Measurements from ENCODE around the gene GLI1. TPM values are rescaled to one million over a fixed set of nuclear protein-coding genes. Genes with fewer than 3 reads are reported as not detected.

The GLI1 gene
- total RNA-seq, 1 experiment from 2014 or later = 22.4 TPM

GRCh38 chr12:57467915-57468314, 8.3 kb downstream of the GLI1 start:
- Histone ChIP-seq H3K27me3 (replicated peaks; ENCODE audit: insufficient read depth, low read depth, low read length, poor library complexity) (no peaks in the 10 kb centered on the region), H3K4me1 (ENCODE audit: insufficient read depth, low read length, poor library complexity, severe bottlenecking) (peaks cover under 1% of the 10 kb centered on the region), H3K9me3 (ENCODE audit: low read depth, low read length, poor library complexity, severe bottlenecking) (no peaks in the 10 kb centered on the region), H3K36me3 (ENCODE audit: insufficient read depth, low read length, poor library complexity, severe bottlenecking) (no peaks in the 10 kb centered on the region), H3K27ac (ENCODE audit: low read depth, low read length, poor library complexity, severe bottlenecking) (no peak overlapping the region), H3K4me3 (ENCODE audit: low read depth, low read length, poor library complexity, severe bottlenecking) (no peak overlapping the region)
- POLR2A ChIA-PET (ENCODE audit: low non-redundant PET) = no interaction called here
- no TSS peak for BruUV-seq (replicated peaks)
- TF ChIP-seq CTCF (conservative IDR thresholded peaks at IDR 0.05; ENCODE audit: low read depth, low read length) (no peak), EZH2 (IDR thresholded peaks at IDR 0.05; ENCODE audit: borderline replicate concordance, low read depth, low read length, poor library complexity, severe bottlenecking) (no peak)
- no peak for DNase-seq (ENCODE audit: low spot score)
- CTCF ChIA-PET = no interaction called here
- intact Hi-C loops (cut with micrococcal nuclease; ENCODE audit: unreplicated experiment) = no loop called here

DNA sequence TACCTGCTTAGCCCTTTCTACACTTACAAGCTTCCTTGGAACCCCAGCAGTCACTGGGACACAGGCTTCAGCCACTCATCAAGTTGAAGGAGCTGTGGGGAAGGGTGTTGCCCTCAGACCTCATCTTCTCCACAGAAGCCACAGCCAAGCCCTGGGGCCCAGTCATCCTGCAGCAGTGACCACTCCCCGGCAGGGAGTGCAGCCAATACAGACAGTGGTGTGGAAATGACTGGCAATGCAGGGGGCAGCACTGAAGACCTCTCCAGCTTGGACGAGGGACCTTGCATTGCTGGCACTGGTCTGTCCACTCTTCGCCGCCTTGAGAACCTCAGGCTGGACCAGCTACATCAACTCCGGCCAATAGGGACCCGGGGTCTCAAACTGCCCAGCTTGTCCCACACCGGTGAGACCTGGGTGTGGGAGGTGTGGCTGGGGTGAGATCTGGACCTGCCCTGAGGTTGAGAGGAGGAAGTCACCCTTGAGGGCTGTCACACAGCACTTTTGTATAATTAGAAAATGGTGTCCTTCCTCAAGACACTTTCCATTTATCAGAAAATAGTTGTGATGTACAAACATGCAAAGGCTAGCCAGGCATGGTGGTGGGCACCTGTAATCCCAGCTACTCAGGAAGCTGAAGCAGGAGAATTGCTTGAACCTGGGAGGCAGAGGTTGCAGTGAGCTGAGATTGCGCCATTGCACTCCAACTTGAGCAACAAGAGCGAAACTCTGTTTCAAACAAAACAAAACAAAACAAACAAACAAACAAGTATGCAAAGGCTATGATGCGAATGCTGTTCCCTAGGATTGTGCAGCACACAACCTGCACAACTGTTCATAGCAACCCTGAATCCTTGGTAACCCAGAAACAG, 9.9 kb downstream of the GLI1 start:
- no peaks in the 10 kb centered on the region for H3K9me3 ChIP-seq (ENCODE audit: low read depth, low read length, poor library complexity, severe bottlenecking)
- no peaks in the 10 kb centered on the region for H3K4me1 ChIP-seq (ENCODE audit: insufficient read depth, low read length, poor library complexity, severe bottlenecking)
- ChIA-PET CTCF (no interaction called here), POLR2A (ENCODE audit: low non-redundant PET) (interaction anchor here (0.7 kb wide), 1 partner anchor 210 kb away, joined by 3 read pairs; no protein-coding TSS in a partner anchor)
- H3K27me3 ChIP-seq (replicated peaks; ENCODE audit: insufficient read depth, low read depth, low read length, poor library complexity) = peaks cover 9% of the 10 kb centered on the region
- intact Hi-C loops (cut with micrococcal nuclease; ENCODE audit: unreplicated experiment) = no loop called here
- no peaks in the 10 kb centered on the region for H3K36me3 ChIP-seq (ENCODE audit: insufficient read depth, low read length, poor library complexity, severe bottlenecking)
- H3K27ac ChIP-seq (ENCODE audit: low read depth, low read length, poor library complexity, severe bottlenecking) = no peak overlapping the region
- no peak for DNase-seq (ENCODE audit: low spot score)
- no TSS peak for BruUV-seq (replicated peaks)
- TF ChIP-seq CTCF (conservative IDR thresholded peaks at IDR 0.05; ENCODE audit: low read depth, low read length) (no peak), EZH2 (IDR thresholded peaks at IDR 0.05; ENCODE audit: borderline replicate concordance, low read depth, low read length, poor library complexity, severe bottlenecking) (no peak)
- no peak overlapping the region for H3K4me3 ChIP-seq (ENCODE audit: low read depth, low read length, poor library complexity, severe bottlenecking)

DNA sequence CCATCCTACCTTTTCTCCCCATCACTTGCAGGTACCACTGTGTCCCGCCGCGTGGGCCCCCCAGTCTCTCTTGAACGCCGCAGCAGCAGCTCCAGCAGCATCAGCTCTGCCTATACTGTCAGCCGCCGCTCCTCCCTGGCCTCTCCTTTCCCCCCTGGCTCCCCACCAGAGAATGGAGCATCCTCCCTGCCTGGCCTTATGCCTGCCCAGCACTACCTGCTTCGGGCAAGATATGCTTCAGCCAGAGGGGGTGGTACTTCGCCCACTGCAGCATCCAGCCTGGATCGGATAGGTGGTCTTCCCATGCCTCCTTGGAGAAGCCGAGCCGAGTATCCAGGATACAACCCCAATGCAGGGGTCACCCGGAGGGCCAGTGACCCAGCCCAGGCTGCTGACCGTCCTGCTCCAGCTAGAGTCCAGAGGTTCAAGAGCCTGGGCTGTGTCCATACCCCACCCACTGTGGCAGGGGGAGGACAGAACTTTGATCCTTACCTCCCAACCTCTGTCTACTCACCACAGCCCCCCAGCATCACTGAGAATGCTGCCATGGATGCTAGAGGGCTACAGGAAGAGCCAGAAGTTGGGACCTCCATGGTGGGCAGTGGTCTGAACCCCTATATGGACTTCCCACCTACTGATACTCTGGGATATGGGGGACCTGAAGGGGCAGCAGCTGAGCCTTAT, 10.8 kb downstream of the GLI1 start:
- TF ChIP-seq CTCF (conservative IDR thresholded peaks at IDR 0.05; ENCODE audit: low read depth, low read length) (no peak), EZH2 (IDR thresholded peaks at IDR 0.05; ENCODE audit: borderline replicate concordance, low read depth, low read length, poor library complexity, severe bottlenecking) (no peak)
- Histone ChIP-seq H3K36me3 (ENCODE audit: insufficient read depth, low read length, poor library complexity, severe bottlenecking) (no peaks in the 10 kb centered on the region), H3K9me3 (ENCODE audit: low read depth, low read length, poor library complexity, severe bottlenecking) (no peaks in the 10 kb centered on the region), H3K27ac (ENCODE audit: low read depth, low read length, poor library complexity, severe bottlenecking) (no peak overlapping the region), H3K27me3 (replicated peaks; ENCODE audit: insufficient read depth, low read depth, low read length, poor library complexity) (peaks cover 18% of the 10 kb centered on the region), H3K4me1 (ENCODE audit: insufficient read depth, low read length, poor library complexity, severe bottlenecking) (no peaks in the 10 kb centered on the region), H3K4me3 (ENCODE audit: low read depth, low read length, poor library complexity, severe bottlenecking) (no peak overlapping the region)
- DNase-seq (ENCODE audit: low spot score) = no peak
- intact Hi-C loops (cut with micrococcal nuclease; ENCODE audit: unreplicated experiment) = no loop called here
- ChIA-PET POLR2A (ENCODE audit: low non-redundant PET) (no interaction called here), CTCF (no interaction called here)
- BruUV-seq (replicated peaks) = no TSS peak
